Thyroid gland (tissue), 4 donors: ENCODE measurements around the gene IFNAR1. TPM values are rescaled to one million over a fixed set of nuclear protein-coding genes. Genes with fewer than 3 reads are reported as not detected.

Experiments used
- DNase-seq, 2 donors: peaks; one replicate each; pipeline ENCODE4 v3.0.0-alpha.2; 2019
- H3K27ac ChIP-seq, 3 donors: fragments of 200-600 bp; sonication (generic); 1 replicate in 2 of 3; 2 replicates in 1 of 3; pipeline ENCODE4 v1.5.1; 2016 to 2019; ENCODE audit warnings: mild to moderate bottlenecking in 1 of 3, moderate library complexity in 1 of 3
- H3K27me3 ChIP-seq: fragments of 200-600 bp; sonication (generic); one replicate; pipeline ENCODE4 v1.5.1; 2019
- H3K36me3 ChIP-seq, 2 donors: fragments of 200-600 bp; sonication (generic); one replicate each; pipeline ENCODE4 v1.5.1; 2016 to 2019
- H3K4me1 ChIP-seq, 2 donors: fragments of 200-600 bp; sonication (generic); one replicate each; pipeline ENCODE4 v1.5.1; 2017 to 2019
- H3K4me3 ChIP-seq, 3 donors: fragments of 200-600 bp; sonication (generic); replicated peaks in 1 of 3; 1 replicate in 2 of 3; 2 replicates in 1 of 3; pipeline ENCODE4 v1.5.1; 2016; ENCODE audit warnings: mild to moderate bottlenecking in 1 of 3
- H3K9me3 ChIP-seq: fragments of 200-600 bp; sonication (generic); one replicate; pipeline ENCODE4 v1.5.1; 2017
- POLR2A ChIP-seq, 2 donors: fragments of 450-650 bp; IDR thresholded peaks; one replicate each; pipeline ENCODE4 v1.6.1; 2017; ENCODE audit warnings: antibody characterized with exemption in 2 of 2, mild to moderate bottlenecking in 2 of 2, moderate library complexity in 1 of 2
- WGBS, 2 donors: methylation state at CpG; one replicate each; pipeline ENCODE4 v1.1.5; 2017; 5-methylcytosine and 5-hydroxymethylcytosine counted together
- intact Hi-C: fragments of 100-400 bp; cut with DNase I; formaldehyde crosslinking; loops from one replicate; pipeline ENCODE4 v1.15.1; 2023
- total RNA-seq, 4 donors: library from RNA; depleted of rRNA; stranded (reverse); fragments of >200 nt; gene quantifications; one replicate each; pipeline ENCODE4 v1.2.3, GENCODE V29; 2016
- TF ChIP-seq, protein P1 (sequence below), 6 experiments: fragments of 200-600 bp in 3 of 6; fragments of 450-650 bp in 3 of 6; sonication (generic) in 3 of 6; IDR thresholded peaks; one replicate each; pipeline ENCODE4 v1.5.1; 2016 to 2019; ENCODE audit warnings: antibody characterized with exemption in 6 of 6, mild to moderate bottlenecking in 2 of 6, inconsistent platforms in 1 of 6, moderate library complexity in 1 of 6

IFNAR1 gene
- total RNA-seq, 4 donors from 2014 or later: 37.0 to 51.2 (median 42.4) TPM

DNA sequence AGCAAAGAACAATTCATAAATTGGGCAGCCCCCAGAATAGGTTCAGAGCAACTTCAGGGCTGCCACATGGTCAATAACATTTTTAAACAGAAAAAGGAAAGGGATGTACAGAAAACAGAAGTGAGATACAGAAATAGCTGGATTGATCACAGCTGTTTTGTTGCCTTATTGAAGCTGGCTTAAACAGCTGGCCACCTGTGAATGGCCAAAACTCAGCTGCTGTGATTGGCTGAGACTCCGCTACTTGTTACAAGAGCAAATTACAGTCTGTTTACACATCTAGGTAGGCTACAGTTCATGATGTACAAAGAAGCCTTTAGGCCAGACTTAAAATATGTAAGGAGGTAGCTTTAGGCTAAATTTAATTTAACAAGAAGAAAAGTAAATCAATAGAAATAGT lies 11.6 kb upstream of the IFNAR1 start:
- Histone ChIP-seq H3K4me3 (no peak overlapping the region), H3K27me3 (no peaks in the 10 kb centered on the region), H3K27ac (no peak overlapping the region), H3K9me3 (no peaks in the 10 kb centered on the region), H3K36me3 (no peaks in the 10 kb centered on the region), H3K4me1 (no peaks in the 10 kb centered on the region)
- WGBS, 2 donors: 98 to 100% methylated on average over 1 of the region's 1 CpG
- TF ChIP-seq, protein P1, sequence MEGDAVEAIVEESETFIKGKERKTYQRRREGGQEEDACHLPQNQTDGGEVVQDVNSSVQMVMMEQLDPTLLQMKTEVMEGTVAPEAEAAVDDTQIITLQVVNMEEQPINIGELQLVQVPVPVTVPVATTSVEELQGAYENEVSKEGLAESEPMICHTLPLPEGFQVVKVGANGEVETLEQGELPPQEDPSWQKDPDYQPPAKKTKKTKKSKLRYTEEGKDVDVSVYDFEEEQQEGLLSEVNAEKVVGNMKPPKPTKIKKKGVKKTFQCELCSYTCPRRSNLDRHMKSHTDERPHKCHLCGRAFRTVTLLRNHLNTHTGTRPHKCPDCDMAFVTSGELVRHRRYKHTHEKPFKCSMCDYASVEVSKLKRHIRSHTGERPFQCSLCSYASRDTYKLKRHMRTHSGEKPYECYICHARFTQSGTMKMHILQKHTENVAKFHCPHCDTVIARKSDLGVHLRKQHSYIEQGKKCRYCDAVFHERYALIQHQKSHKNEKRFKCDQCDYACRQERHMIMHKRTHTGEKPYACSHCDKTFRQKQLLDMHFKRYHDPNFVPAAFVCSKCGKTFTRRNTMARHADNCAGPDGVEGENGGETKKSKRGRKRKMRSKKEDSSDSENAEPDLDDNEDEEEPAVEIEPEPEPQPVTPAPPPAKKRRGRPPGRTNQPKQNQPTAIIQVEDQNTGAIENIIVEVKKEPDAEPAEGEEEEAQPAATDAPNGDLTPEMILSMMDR (IDR thresholded peaks at IDR 0.05): no peak
- no peak for TF ChIP-seq POLR2A (IDR thresholded peaks at IDR 0.05)
- DNase-seq: no peak
- intact Hi-C loops: no loop called here

DNA sequence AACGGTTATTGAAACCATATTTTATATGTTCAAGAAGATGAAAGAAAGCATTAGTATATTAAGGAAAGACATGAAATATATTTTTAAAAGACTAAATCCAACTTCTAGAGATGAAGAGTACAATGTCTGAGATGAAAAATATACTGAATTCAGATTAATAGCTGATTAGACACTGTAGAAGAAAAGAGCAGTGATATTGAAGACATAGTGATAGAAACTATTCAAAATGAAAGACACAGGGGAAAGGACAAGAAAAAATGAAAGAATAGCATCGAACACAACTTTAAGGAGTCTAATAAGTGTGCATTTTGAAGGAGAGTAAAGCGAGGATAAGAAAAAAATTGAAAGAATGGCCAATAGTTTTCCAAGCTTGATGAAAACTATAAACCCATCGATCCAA lies 11.2 kb upstream of the IFNAR1 start:
- H3K27ac ChIP-seq: no peak overlapping the region
- intact Hi-C loops: no loop called here
- H3K9me3 ChIP-seq: no peaks in the 10 kb centered on the region
- no peaks in the 10 kb centered on the region for H3K4me1 ChIP-seq
- H3K36me3 ChIP-seq: no peaks in the 10 kb centered on the region
- H3K27me3 ChIP-seq: no peaks in the 10 kb centered on the region
- WGBS, 2 donors: 74 to 95% methylated on average over 4 of the region's 4 CpGs
- no peak for DNase-seq
- TF ChIP-seq POLR2A (IDR thresholded peaks at IDR 0.05): no peak
- TF ChIP-seq, protein P1 (IDR thresholded peaks at IDR 0.05): no peak
- no peak overlapping the region for H3K4me3 ChIP-seq

DNA sequence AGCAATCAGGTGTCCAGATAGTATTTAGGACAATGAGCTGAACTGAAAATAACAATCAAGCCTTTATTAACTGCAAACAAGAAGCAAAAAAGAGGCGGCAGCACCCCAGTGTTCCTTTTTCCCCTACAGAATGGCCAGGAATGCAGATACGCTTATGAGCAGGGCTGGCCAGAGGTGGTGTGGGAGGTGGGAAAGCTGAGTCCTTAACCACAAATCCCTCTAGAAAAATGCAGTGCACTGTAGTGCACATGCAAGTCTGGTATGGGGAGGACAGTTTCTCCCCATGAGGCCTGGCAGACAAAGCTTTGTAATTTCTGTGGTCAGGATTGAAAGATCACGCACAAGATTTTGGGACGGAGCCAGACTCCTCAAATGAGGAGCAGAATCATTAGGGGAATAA lies 10.7 kb upstream of the IFNAR1 start:
- intact Hi-C loops: no loop called here
- Histone ChIP-seq H3K4me3 (no peak overlapping the region), H3K27ac (no peak overlapping the region), H3K36me3 (no peaks in the 10 kb centered on the region), H3K27me3 (no peaks in the 10 kb centered on the region), H3K9me3 (no peaks in the 10 kb centered on the region), H3K4me1 (no peaks in the 10 kb centered on the region)
- no peak for TF ChIP-seq POLR2A (IDR thresholded peaks at IDR 0.05)
- TF ChIP-seq, protein P1 (IDR thresholded peaks at IDR 0.05): no peak
- 84 to 93% methylated on average over 4 of the region's 4 CpGs for WGBS, 2 donors
- DNase-seq: no peak

DNA sequence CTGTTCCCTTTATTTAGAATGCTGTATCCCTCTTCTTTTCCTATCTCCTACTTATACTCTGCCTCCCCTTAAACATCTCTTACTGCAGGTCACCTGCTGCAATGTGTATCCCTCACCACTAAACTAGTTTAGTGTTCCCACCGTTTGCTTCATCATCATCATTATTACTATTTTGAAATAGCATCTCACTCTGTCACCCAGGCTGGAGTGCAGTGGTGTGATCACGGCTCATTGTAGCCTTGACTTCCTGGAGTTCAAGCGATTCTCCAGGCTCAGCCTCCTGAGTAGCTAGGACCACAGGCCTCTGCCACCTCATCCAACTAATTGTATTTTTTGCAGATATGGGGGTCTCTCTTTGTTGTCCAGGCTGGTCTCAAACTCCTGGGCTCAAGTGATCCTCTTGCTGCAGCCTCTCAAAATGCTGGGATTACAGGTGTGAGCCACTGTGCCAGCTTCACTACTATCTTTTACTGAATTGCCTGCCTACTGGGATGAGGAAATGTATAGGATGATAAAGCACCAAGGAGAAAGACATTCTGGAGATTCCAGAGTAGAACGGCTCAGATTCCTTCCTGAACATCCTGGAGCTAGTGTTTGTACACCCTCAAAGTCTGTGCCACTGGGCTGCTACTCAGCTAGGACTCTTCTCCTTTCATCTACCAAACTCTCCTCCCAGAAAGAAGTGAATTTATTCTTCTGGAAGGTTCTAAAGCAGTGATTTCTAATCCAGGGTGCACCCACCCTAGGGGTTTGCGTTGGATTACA lies 8.6 kb upstream of the IFNAR1 start:
- no peak overlapping the region for H3K4me3 ChIP-seq
- intact Hi-C loops: no loop called here
- no peaks in the 10 kb centered on the region for H3K9me3 ChIP-seq
- no peak overlapping the region for H3K27ac ChIP-seq
- H3K27me3 ChIP-seq: no peaks in the 10 kb centered on the region
- H3K36me3 ChIP-seq: no peaks in the 10 kb centered on the region
- no peaks in the 10 kb centered on the region for H3K4me1 ChIP-seq
- WGBS, 2 donors: 78 to 81% methylated on average over 5 of the region's 5 CpGs
- TF ChIP-seq, protein P1 (IDR thresholded peaks at IDR 0.05): no peak
- no peak for DNase-seq

DNA sequence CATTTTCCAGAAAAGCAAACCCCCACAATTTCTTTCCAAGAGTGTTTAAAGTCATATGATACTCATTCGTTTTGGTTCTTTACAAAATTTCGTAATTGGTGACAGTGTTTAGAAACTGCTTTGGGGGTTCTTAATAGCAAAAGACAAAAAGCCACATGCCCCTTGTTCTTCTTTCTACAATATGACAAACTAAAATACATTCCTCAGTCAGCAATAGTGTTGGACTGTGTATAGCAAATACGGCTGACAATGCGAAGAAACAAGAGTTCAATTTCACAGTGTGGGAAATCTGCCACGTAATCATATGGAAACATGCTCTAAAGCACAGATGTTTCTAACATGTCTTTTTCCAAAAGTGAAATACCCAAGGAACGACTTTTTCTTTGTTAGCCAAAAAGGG lies 7.6 kb upstream of the IFNAR1 start:
- no peak for DNase-seq
- Histone ChIP-seq H3K4me3 (no peak overlapping the region), H3K27ac (no peak overlapping the region), H3K4me1 (no peaks in the 10 kb centered on the region), H3K27me3 (no peaks in the 10 kb centered on the region), H3K9me3 (no peaks in the 10 kb centered on the region), H3K36me3 (no peaks in the 10 kb centered on the region)
- 65 to 74% methylated on average over 6 of the region's 6 CpGs for WGBS, 2 donors
- intact Hi-C loops: no loop called here
- TF ChIP-seq, protein P1 (IDR thresholded peaks at IDR 0.05): no peak
- no peak for TF ChIP-seq POLR2A (IDR thresholded peaks at IDR 0.05)
